ENCODE data around the gene ZNF799.

DNA sequence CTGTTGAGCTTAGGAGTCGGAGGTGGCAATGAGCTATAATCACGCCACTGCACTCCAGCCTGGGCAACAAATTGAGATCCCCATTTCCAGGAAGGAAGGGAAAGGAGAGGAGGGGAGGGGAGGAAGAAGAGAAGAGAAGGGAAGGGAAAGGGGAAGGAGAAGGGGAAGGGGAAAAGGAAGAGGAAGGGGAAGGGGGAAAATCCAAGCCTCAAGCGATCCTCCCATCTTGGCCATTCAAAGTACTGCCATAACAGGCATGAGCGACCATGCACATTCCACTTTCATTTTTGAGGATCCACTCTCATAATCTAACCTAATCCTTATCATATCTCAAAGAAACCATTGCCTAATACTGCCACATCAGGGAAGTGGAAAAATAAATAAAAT is 24.8 kb upstream of the ZNF799 start:
- TF ChIP-seq, protein P1, sequence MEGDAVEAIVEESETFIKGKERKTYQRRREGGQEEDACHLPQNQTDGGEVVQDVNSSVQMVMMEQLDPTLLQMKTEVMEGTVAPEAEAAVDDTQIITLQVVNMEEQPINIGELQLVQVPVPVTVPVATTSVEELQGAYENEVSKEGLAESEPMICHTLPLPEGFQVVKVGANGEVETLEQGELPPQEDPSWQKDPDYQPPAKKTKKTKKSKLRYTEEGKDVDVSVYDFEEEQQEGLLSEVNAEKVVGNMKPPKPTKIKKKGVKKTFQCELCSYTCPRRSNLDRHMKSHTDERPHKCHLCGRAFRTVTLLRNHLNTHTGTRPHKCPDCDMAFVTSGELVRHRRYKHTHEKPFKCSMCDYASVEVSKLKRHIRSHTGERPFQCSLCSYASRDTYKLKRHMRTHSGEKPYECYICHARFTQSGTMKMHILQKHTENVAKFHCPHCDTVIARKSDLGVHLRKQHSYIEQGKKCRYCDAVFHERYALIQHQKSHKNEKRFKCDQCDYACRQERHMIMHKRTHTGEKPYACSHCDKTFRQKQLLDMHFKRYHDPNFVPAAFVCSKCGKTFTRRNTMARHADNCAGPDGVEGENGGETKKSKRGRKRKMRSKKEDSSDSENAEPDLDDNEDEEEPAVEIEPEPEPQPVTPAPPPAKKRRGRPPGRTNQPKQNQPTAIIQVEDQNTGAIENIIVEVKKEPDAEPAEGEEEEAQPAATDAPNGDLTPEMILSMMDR (CRISPR knock-in tag; IDR thresholded peaks at IDR 0.05) = no peak
- TF ChIP-seq, protein P2, sequence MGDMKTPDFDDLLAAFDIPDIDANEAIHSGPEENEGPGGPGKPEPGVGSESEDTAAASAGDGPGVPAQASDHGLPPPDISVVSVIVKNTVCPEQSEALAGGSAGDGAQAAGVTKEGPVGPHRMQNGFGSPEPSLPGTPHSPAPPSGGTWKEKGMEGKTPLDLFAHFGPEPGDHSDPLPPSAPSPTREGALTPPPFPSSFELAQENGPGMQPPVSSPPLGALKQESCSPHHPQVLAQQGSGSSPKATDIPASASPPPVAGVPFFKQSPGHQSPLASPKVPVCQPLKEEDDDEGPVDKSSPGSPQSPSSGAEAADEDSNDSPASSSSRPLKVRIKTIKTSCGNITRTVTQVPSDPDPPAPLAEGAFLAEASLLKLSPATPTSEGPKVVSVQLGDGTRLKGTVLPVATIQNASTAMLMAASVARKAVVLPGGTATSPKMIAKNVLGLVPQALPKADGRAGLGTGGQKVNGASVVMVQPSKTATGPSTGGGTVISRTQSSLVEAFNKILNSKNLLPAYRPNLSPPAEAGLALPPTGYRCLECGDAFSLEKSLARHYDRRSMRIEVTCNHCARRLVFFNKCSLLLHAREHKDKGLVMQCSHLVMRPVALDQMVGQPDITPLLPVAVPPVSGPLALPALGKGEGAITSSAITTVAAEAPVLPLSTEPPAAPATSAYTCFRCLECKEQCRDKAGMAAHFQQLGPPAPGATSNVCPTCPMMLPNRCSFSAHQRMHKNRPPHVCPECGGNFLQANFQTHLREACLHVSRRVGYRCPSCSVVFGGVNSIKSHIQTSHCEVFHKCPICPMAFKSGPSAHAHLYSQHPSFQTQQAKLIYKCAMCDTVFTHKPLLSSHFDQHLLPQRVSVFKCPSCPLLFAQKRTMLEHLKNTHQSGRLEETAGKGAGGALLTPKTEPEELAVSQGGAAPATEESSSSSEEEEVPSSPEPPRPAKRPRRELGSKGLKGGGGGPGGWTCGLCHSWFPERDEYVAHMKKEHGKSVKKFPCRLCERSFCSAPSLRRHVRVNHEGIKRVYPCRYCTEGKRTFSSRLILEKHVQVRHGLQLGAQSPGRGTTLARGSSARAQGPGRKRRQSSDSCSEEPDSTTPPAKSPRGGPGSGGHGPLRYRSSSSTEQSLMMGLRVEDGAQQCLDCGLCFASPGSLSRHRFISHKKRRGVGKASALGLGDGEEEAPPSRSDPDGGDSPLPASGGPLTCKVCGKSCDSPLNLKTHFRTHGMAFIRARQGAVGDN (CRISPR knock-in tag; IDR thresholded peaks at IDR 0.05) = no peak
- TF ChIP-seq RCOR2 (CRISPR knock-in tag; IDR thresholded peaks at IDR 0.05) (no peak), ZBTB7A (CRISPR knock-in tag; IDR thresholded peaks at IDR 0.05) (no peak), IKZF4 (CRISPR knock-in tag; IDR thresholded peaks at IDR 0.05; ENCODE audit: borderline replicate concordance, low read depth, not compliant biosample characterization) (no peak)
- TF ChIP-seq, protein P3, sequence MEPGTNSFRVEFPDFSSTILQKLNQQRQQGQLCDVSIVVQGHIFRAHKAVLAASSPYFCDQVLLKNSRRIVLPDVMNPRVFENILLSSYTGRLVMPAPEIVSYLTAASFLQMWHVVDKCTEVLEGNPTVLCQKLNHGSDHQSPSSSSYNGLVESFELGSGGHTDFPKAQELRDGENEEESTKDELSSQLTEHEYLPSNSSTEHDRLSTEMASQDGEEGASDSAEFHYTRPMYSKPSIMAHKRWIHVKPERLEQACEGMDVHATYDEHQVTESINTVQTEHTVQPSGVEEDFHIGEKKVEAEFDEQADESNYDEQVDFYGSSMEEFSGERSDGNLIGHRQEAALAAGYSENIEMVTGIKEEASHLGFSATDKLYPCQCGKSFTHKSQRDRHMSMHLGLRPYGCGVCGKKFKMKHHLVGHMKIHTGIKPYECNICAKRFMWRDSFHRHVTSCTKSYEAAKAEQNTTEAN (CRISPR knock-in tag; conservative IDR thresholded peaks at IDR 0.05) = no peak
